ENCODE data around the gene NEK5. TPM values are rescaled to one million over a fixed set of nuclear protein-coding genes. Genes with fewer than 3 reads are reported as not detected.

Gene NEK5
- total and polyA plus RNA-seq, 2 donors (not counting 3 experiments of a cell fraction or from before 2014, with no cell fraction given), result 0.03 to 0.18 TPM

GRCh38 chr13:52097197-52097596 is 31.7 kb downstream of the NEK5 start:
- Histone ChIP-seq H3K27ac (ENCODE audit: insufficient read depth, low read depth, low read length) (no peak overlapping the region), H3K9me1 (replicated peaks; ENCODE audit: control insufficient read depth, extremely low read depth, insufficient read depth, low read length) (no peaks in the 10 kb centered on the region), H2AFZ (ENCODE audit: low read depth, low read length) (no peak overlapping the region), H3K4me3 (replicated peaks in 1 of 3; ENCODE audit: insufficient read depth in 1 of 3, low read depth in 1 of 3, low read length in 3 of 3) (no peak overlapping the region), H4K20me1 (replicated peaks; ENCODE audit: control insufficient read depth, extremely low read depth, insufficient read depth, low read length) (no peaks in the 10 kb centered on the region), H3K27me3 (ENCODE audit: control insufficient read depth in 2 of 2, insufficient read depth in 2 of 2, low read length in 2 of 2) (peaks cover 0 to 3% of the 10 kb centered on the region in 2 experiments), H3K9me3 (replicated peaks; ENCODE audit: control insufficient read depth, insufficient read depth, low read length) (no peaks in the 10 kb centered on the region), H3K4me1 (ENCODE audit: control insufficient read depth, extremely low read depth, insufficient read depth, low read length) (no peaks in the 10 kb centered on the region), H3K36me3 (ENCODE audit: control insufficient read depth in 2 of 2, extremely low read depth in 1 of 2, insufficient read depth in 2 of 2, low read length in 2 of 2) (no peaks in the 10 kb centered on the region), H3K4me2 (ENCODE audit: insufficient read depth, low read length) (no peak overlapping the region), H3K9ac (replicated peaks; ENCODE audit: extremely low read depth, insufficient read depth, low read length) (no peak overlapping the region), H3K79me2 (ENCODE audit: control insufficient read depth, insufficient read depth, low read length) (no peaks in the 10 kb centered on the region)
- no peak for DNase-seq (ENCODE audit: low read depth, low spot score)
- BruUV-seq (replicated peaks), result no TSS peak
- TF ChIP-seq MYC (IDR thresholded peaks at IDR 0.05; ENCODE audit: low read depth, low read length), result no peak
- TF ChIP-seq EZH2 (IDR thresholded peaks at IDR 0.05; ENCODE audit: borderline replicate concordance, low read depth, low read length, severe bottlenecking), result no peak
- TF ChIP-seq POLR2AphosphoS5 (IDR thresholded peaks at IDR 0.05; ENCODE audit: insufficient read depth, low read depth, low read length), result no peak
- no peak for TF ChIP-seq MAX (IDR thresholded peaks at IDR 0.05; ENCODE audit: insufficient read depth, insufficient read length)
- no peak for TF ChIP-seq CTCF (IDR thresholded peaks at IDR 0.05; ENCODE audit: extremely low read depth in 1 of 2, insufficient read depth in 1 of 2, low read depth in 1 of 2, low read length in 2 of 2)
- TF ChIP-seq JUN (IDR thresholded peaks at IDR 0.05; ENCODE audit: borderline replicate concordance, insufficient read depth, insufficient read length, low read depth), result no peak
- no peak for TF ChIP-seq GATA2 (IDR thresholded peaks at IDR 0.05; ENCODE audit: insufficient read depth, insufficient read length, low read depth, low read length)
- TF ChIP-seq FOS (IDR thresholded peaks at IDR 0.05; ENCODE audit: borderline replicate concordance, insufficient read depth, low read length), result no peak
- no peak for TF ChIP-seq POLR2A (IDR thresholded peaks at IDR 0.05; ENCODE audit: low read depth, low read length)
- CTCF ChIA-PET, result no interaction called here
- POLR2A ChIA-PET, result no interaction called here
- intact Hi-C loops (cut with micrococcal nuclease), result no loop called here
- dilution Hi-C loops (cut with MboI; ENCODE audit: extremely low pct_ligation_motif_present, low sequenced_read_pairs), result no loop called here
- no peak for FAIRE-seq

Measured in endothelial cell of umbilical vein (primary cell).